ENCODE data around the gene CEP89.

DNA sequence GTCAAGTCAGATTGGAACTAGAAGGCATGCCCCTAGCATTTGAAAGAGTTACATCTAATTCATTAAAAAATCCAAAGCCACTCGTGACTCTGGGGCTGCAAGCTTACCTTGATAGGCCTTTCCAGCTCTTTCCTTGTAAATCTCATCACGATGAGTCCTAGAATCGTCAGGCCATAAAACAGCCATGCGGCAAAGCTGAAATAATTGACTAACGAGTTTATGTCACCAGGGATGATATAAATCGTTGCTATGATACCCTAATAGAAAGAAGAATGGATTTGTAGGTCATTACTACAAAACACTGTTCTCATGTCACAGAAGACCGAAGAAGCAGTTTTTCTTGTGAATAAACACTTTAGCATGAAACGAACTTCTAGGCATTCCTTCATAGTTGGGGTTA, 129.7 kb downstream of the CEP89 start:
- TF ChIP-seq, protein P1, sequence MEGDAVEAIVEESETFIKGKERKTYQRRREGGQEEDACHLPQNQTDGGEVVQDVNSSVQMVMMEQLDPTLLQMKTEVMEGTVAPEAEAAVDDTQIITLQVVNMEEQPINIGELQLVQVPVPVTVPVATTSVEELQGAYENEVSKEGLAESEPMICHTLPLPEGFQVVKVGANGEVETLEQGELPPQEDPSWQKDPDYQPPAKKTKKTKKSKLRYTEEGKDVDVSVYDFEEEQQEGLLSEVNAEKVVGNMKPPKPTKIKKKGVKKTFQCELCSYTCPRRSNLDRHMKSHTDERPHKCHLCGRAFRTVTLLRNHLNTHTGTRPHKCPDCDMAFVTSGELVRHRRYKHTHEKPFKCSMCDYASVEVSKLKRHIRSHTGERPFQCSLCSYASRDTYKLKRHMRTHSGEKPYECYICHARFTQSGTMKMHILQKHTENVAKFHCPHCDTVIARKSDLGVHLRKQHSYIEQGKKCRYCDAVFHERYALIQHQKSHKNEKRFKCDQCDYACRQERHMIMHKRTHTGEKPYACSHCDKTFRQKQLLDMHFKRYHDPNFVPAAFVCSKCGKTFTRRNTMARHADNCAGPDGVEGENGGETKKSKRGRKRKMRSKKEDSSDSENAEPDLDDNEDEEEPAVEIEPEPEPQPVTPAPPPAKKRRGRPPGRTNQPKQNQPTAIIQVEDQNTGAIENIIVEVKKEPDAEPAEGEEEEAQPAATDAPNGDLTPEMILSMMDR (IDR thresholded peaks at IDR 0.05): no peak
- TF ChIP-seq, protein P2, sequence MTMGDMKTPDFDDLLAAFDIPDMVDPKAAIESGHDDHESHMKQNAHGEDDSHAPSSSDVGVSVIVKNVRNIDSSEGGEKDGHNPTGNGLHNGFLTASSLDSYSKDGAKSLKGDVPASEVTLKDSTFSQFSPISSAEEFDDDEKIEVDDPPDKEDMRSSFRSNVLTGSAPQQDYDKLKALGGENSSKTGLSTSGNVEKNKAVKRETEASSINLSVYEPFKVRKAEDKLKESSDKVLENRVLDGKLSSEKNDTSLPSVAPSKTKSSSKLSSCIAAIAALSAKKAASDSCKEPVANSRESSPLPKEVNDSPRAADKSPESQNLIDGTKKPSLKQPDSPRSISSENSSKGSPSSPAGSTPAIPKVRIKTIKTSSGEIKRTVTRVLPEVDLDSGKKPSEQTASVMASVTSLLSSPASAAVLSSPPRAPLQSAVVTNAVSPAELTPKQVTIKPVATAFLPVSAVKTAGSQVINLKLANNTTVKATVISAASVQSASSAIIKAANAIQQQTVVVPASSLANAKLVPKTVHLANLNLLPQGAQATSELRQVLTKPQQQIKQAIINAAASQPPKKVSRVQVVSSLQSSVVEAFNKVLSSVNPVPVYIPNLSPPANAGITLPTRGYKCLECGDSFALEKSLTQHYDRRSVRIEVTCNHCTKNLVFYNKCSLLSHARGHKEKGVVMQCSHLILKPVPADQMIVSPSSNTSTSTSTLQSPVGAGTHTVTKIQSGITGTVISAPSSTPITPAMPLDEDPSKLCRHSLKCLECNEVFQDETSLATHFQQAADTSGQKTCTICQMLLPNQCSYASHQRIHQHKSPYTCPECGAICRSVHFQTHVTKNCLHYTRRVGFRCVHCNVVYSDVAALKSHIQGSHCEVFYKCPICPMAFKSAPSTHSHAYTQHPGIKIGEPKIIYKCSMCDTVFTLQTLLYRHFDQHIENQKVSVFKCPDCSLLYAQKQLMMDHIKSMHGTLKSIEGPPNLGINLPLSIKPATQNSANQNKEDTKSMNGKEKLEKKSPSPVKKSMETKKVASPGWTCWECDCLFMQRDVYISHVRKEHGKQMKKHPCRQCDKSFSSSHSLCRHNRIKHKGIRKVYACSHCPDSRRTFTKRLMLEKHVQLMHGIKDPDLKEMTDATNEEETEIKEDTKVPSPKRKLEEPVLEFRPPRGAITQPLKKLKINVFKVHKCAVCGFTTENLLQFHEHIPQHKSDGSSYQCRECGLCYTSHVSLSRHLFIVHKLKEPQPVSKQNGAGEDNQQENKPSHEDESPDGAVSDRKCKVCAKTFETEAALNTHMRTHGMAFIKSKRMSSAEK (CRISPR knock-in tag; IDR thresholded peaks at IDR 0.05; ENCODE audit: borderline replicate concordance): no peak
- TF ChIP-seq FOXJ3 (CRISPR knock-in tag; IDR thresholded peaks at IDR 0.05; ENCODE audit: borderline replicate concordance): no peak
- no peak for TF ChIP-seq NFE2L1 (CRISPR knock-in tag; IDR thresholded peaks at IDR 0.05)
- no peak for TF ChIP-seq NFYB (CRISPR knock-in tag; conservative IDR thresholded peaks at IDR 0.05; ENCODE audit: low read depth)
- TF ChIP-seq E2F1 (CRISPR knock-in tag; IDR thresholded peaks at IDR 0.05): no peak
